Right lobe of liver (tissue), 4 donors: ENCODE results near the gene CEP83.
"Not testable (repeated sequence)": the region's sequence is repeated elsewhere in the genome, so short reads cannot be mapped to it uniquely, and the experiment has no call there.

ENCODE experiments used
- CTCF ChIP-seq, 4 donors: fragments of 200-600 bp in 3 of 4; fragments of 450-650 bp in 1 of 4; IDR thresholded peaks; one replicate each; pipeline versions ENCODE4 v1.5.1 to v1.8.0; 2016 to 2022; ENCODE audit warnings: antibody characterized with exemption in 4 of 4, mild to moderate bottlenecking in 2 of 4
- POLR2A ChIP-seq: fragments of 450-650 bp; IDR thresholded peaks from one replicate; pipeline ENCODE4 v1.6.1; 2017; ENCODE audit warnings: antibody characterized with exemption, mild to moderate bottlenecking
- donor health status: DM: no; HTN: no; CAD: no.
- donor health status: DM: no; HTN: no; CAD: no.
- donor health status: DM: no; HTN: yes; CAD: no.

DNA sequence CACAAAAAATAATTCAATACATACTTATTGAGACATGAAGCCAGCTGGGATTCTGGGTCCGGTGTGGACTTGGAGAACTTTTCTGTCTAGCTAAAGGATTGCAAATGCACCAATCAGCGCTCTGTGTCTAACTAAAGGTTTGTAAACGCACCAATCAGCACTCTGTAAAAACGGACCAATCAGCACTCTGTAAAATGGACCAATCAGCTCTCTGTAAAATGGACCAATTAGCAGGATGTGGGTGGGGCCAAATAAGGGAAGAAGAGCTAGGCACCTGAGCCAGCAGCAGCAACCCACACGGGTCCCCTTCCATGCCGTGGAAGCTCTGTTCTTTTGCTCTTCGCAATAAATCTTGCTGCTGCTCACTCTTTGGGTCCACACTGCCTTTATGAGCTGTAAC is 5.3 kb downstream of the CEP83 start:
- TF ChIP-seq CTCF (IDR thresholded peaks at IDR 0.05); POLR2A: not testable (repeated sequence)
